OCI-LY7 (cell line): Measurements from ENCODE around the gene DDAH1. TPM values are rescaled to one million over a fixed set of nuclear protein-coding genes. Genes with fewer than 3 reads are reported as not detected.

Experiments used
- BruUV-seq: library from RNA; stranded (reverse); fragments of 400-500 nt; replicated peaks from 2 replicates; lab custom pipeline; 2021; lab: Mats Ljungman, UMichigan
- CTCF ChIA-PET: fragments of 300-600 bp; sonication (Branson Sonifier 250); formaldehyde crosslinking; loops from one replicate; lab custom pipeline; 2022; ENCODE audit warnings: antibody characterized with exemption; ENCODE audit not compliant: unreplicated experiment; lab: Charles Lee
- POLR2A ChIA-PET: fragments of 300-600 bp; sonication (Branson Sonifier 250); formaldehyde crosslinking; loops from one replicate; lab custom pipeline; 2022; ENCODE audit warnings: antibody characterized with exemption; lab: Charles Lee
- DNase-seq: peaks from one replicate; pipeline ENCODE4 v3.0.0-alpha.2; 2015; ENCODE audit warnings: low spot score
- H2AFZ ChIP-seq: fragments of 200-600 bp; sonication (generic), shearing (Covaris generic); 2 replicates; pipeline ENCODE4 v1.6.1; 2014; ENCODE audit warnings: mild to moderate bottlenecking, antibody characterized with exemption, low read length, moderate library complexity
- H3K27ac ChIP-seq: fragments of 200-600 bp; sonication (generic); 2 replicates; pipeline ENCODE4 v1.5.1; 2014; ENCODE audit warnings: mixed run types, low read depth, mild to moderate bottlenecking, moderate library complexity, low read length, inconsistent platforms; ENCODE audit not compliant: poor library complexity, severe bottlenecking
- H3K36me3 ChIP-seq: fragments of 200-600 bp; sonication (generic); 2 replicates; pipeline ENCODE4 v1.6.1; 2014; ENCODE audit warnings: mild to moderate bottlenecking, antibody characterized with exemption, low read length, moderate library complexity, mixed read lengths; ENCODE audit not compliant: insufficient read depth
- H3K4me1 ChIP-seq: fragments of 200-600 bp; sonication (generic); 2 replicates; pipeline ENCODE4 v1.5.1; 2014; ENCODE audit warnings: mild to moderate bottlenecking, low read length; ENCODE audit not compliant: insufficient read depth, poor library complexity, severe bottlenecking
- H3K4me2 ChIP-seq: fragments of 200-600 bp; sonication (generic); 2 replicates; pipeline ENCODE4 v1.6.1; 2014; ENCODE audit warnings: mild to moderate bottlenecking, low read length
- H3K4me3 ChIP-seq: fragments of 200-600 bp; sonication (generic); 2 replicates; pipeline ENCODE4 v1.5.1; 2014; ENCODE audit warnings: mild to moderate bottlenecking, low read depth, low read length; ENCODE audit not compliant: poor library complexity, severe bottlenecking
- H3K79me2 ChIP-seq: fragments of 200-600 bp; sonication (generic); 2 replicates; pipeline ENCODE4 v1.6.1; 2016; ENCODE audit warnings: low read depth, mild to moderate bottlenecking, low read length, moderate library complexity, mixed read lengths; ENCODE audit not compliant: insufficient read depth
- H3K9me2 ChIP-seq: fragments of 200-600 bp; sonication (generic); 2 replicates; pipeline ENCODE4 v1.6.1; 2016; ENCODE audit warnings: mild to moderate bottlenecking, low read length, mixed read lengths; ENCODE audit not compliant: insufficient read depth
- H3K9me3 ChIP-seq: fragments of 200-600 bp; sonication (generic); 2 replicates; pipeline ENCODE4 v1.6.1; 2014; ENCODE audit warnings: mild to moderate bottlenecking, mixed run types, low read length, mixed read lengths
- H4K20me1 ChIP-seq: fragments of 200-600 bp; sonication (generic); 2 replicates; pipeline ENCODE4 v1.6.1; 2014; ENCODE audit warnings: mild to moderate bottlenecking, antibody characterized with exemption, low read length, moderate library complexity, mixed read lengths; ENCODE audit not compliant: insufficient read depth
- CTCF ChIP-seq: fragments of 200-600 bp; sonication (generic); conservative IDR thresholded peaks from 2 replicates; pipeline ENCODE4 v1.5.1; 2014; ENCODE audit warnings: mild to moderate bottlenecking, antibody characterized with exemption, low read length, moderate library complexity, mixed read lengths
- EZH2phosphoT487 ChIP-seq: fragments of 200-600 bp; sonication (generic); IDR thresholded peaks from 2 replicates; pipeline ENCODE4 v1.6.1; 2018; ENCODE audit warnings: low read depth, borderline replicate concordance, mild to moderate bottlenecking, mixed run types, antibody characterized with exemption, low read length, moderate library complexity, mixed read lengths
- intact Hi-C: fragments of 100-400 bp; cut with micrococcal nuclease; formaldehyde crosslinking; loops from one replicate; pipeline ENCODE4 v1.10.0; 2022; ENCODE audit not compliant: unreplicated experiment
- total RNA-seq, 2 experiments: library from RNA; depleted of rRNA in 1 of 2; stranded (reverse); fragments of >200 nt in 1 of 2; shearing (Covaris generic) in 1 of 2; gene quantifications; 2 replicates each; pipeline ENCODE4 v1.2.3, GENCODE V29; 2014 to 2022

The DDAH1 gene
- total RNA-seq, 2 experiments from 2014 or later, result not detected

- TF ChIP-seq CTCF (no peak), EZH2phosphoT487 (no peak)
- BruUV-seq, result no TSS peak
- no peak overlapping the region for H3K27ac ChIP-seq
- POLR2A ChIA-PET, result interaction anchor here (0.9 kb wide), 1 partner anchor 47 kb away, joined by 3 read pairs; no protein-coding TSS in a partner anchor
- H3K9me3 ChIP-seq, result no peaks in the 10 kb centered on the region
- H3K4me1 ChIP-seq, result no peaks in the 10 kb centered on the region
- H3K79me2 ChIP-seq, result no peaks in the 10 kb centered on the region
- DNase-seq, result no peak
- no peaks in the 10 kb centered on the region for H4K20me1 ChIP-seq
- no peak overlapping the region for H3K4me2 ChIP-seq
- H3K9me2 ChIP-seq, result no peaks in the 10 kb centered on the region
- no peaks in the 10 kb centered on the region for H3K36me3 ChIP-seq
- no peak overlapping the region for H2AFZ ChIP-seq
- CTCF ChIA-PET, result no interaction called here
- H3K4me3 ChIP-seq, result no peak overlapping the region
- intact Hi-C loops, result no loop called here
These were observed 20.6 kb upstream of the DDAH1 start for GRCh38 chr1:85485516-85485915.

GRCh38 chr1:85484716-85485115 lies 19.8 kb upstream of the DDAH1 start:
- intact Hi-C loops, result no loop called here
- no peaks in the 10 kb centered on the region for H3K36me3 ChIP-seq
- H3K4me2 ChIP-seq, result no peak overlapping the region
- no peaks in the 10 kb centered on the region for H3K9me2 ChIP-seq
- TF ChIP-seq CTCF (no peak), EZH2phosphoT487 (no peak)
- no peaks in the 10 kb centered on the region for H4K20me1 ChIP-seq
- no peak overlapping the region for H3K27ac ChIP-seq
- no peak overlapping the region for H2AFZ ChIP-seq
- no peak overlapping the region for H3K4me3 ChIP-seq
- no TSS peak for BruUV-seq
- no peaks in the 10 kb centered on the region for H3K9me3 ChIP-seq
- DNase-seq, result no peak
- no peaks in the 10 kb centered on the region for H3K79me2 ChIP-seq
- CTCF ChIA-PET, result no interaction called here
- H3K4me1 ChIP-seq, result no peaks in the 10 kb centered on the region
- POLR2A ChIA-PET, result interaction anchor here (0.9 kb wide), 1 partner anchor 46 kb away, joined by 3 read pairs; no protein-coding TSS in a partner anchor

- no peaks in the 10 kb centered on the region for H3K9me2 ChIP-seq
- no peak for DNase-seq
- no peaks in the 10 kb centered on the region for H3K4me1 ChIP-seq
- no peak for TF ChIP-seq EZH2phosphoT487
- TF ChIP-seq CTCF, result no peak
- no peaks in the 10 kb centered on the region for H3K9me3 ChIP-seq
- no peaks in the 10 kb centered on the region for H3K36me3 ChIP-seq
- intact Hi-C loops, result no loop called here
- CTCF ChIA-PET, result no interaction called here
- BruUV-seq, result no TSS peak
- no peak overlapping the region for H3K4me3 ChIP-seq
- no peaks in the 10 kb centered on the region for H4K20me1 ChIP-seq
- no peak overlapping the region for H3K27ac ChIP-seq
- no peaks in the 10 kb centered on the region for H3K79me2 ChIP-seq
- H2AFZ ChIP-seq, result no peak overlapping the region
- POLR2A ChIA-PET, result no interaction called here
- H3K4me2 ChIP-seq, result no peak overlapping the region
These were observed 19.3 kb upstream of the DDAH1 start for GRCh38 chr1:85484264-85484663.
